Midbrain (tissue), 1 donor: Measurements from ENCODE around the gene BABAM2.
A peak's percentile ranks its signal among the peaks of the same experiment; 100 is the strongest.

Experiments used
- DNase-seq: peaks from one replicate; lab custom pipeline; 2025; lab: John Stamatoyannopoulos, UW

Gene BABAM2

GRCh38 chr2:28345619-28346018 lies 455.1 kb downstream of the BABAM2 start:
- DNase-seq: no peak

- DNase-seq: no peak
Observed at GRCh38 chr2:28346587-28346986, 456.1 kb downstream of the BABAM2 start.

GRCh38 chr2:28347193-28347592 lies 456.7 kb downstream of the BABAM2 start:
- DNase-seq: no peak

- DNase-seq: no peak
Observed at GRCh38 chr2:28347596-28347995, 457.1 kb downstream of the BABAM2 start.

- no peak for DNase-seq
Observed at GRCh38 chr2:28348149-28348567, 457.6 kb downstream of the BABAM2 start.

GRCh38 chr2:28348921-28349320 lies 458.4 kb downstream of the BABAM2 start:
- DNase-seq: no peak

DNA sequence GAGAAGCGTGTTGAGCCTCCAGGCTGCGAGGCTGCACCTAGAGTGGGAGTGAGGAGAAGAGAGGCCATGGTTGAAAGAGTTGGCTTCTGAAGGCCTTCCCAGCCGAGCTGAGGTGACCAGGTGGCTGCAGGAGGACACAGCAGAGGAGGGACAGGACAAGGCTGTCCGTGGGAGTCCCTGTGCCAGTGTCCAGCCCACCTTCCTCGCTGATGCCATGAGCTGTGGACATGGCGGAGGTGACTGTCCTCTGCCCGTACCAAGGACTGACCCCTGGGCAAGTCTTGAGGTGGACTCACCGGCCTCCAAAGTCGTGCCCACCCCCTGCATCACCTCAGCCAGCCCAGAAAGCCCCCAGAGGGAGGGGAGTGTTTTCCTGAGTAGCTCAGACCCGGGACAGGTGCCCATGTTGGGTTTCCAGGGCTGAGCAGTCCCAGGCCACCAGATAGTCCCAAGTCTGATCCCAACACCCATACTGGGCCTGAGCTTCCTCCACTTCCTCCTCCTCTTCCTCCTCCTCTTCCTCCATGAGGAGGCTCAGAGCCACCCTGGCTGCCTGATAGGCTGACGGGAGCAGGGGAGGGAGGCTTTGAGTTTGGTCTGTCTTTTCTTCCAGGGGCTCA lies 459.1 kb downstream of the BABAM2 start:
- no peak for DNase-seq

GRCh38 chr2:28350196-28350595 lies 459.7 kb downstream of the BABAM2 start:
- no peak for DNase-seq

- no peak for DNase-seq
Observed at GRCh38 chr2:28350791-28351285, 460.3 kb downstream of the BABAM2 start.

DNA sequence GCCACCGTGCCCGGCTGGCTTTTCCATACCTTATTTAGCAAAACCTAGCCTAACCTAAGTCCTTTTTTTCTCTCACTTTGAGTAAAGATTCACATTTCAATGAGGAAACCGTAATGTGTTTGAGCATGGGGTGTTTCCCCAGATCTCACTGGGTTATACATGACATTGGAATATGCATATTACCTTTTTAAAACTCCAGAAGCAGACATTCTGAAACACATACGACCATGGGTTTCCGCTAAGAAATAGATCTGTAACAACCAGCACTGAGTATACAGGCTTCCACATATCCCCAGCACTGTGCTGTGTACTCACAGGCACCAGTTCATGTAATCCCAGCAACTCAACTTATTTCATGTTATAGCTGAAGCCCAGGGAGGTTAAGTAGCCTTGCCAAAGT lies 461.1 kb downstream of the BABAM2 start:
- DNase-seq: no peak

- DNase-seq: no peak
Observed at GRCh38 chr2:28352104-28352503, 461.6 kb downstream of the BABAM2 start.

DNA sequence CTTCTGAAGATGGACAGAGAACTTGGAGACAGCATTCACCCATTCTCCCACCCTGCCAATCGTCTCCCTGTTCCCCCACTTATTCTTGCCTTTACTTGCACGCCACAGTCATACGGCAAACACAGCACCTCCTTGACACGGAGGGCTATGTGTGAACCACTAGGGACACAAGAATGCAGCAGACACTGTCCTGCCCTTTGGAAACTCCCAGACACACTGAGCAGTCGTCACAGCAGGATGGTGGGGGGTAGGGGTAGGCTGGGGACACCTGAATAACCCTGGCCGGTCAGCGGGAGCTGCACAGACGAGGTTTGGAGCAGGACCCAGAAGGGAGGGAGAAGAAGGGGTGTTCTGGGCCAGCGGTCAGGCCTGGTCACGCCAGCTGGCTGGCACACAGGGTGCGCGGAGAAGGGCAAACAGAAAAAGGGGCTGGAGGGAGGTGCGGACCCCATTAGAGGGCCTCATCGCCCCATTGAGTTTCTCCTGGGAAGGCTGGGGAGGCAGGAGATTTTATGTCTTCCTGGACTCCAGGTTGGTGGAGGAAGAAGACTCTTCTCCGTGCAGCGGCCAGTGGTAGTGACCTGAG lies 462.2 kb downstream of the BABAM2 start:
- DNase-seq: no peak

- DNase-seq: no peak
Observed at GRCh38 chr2:28354920-28355520, 464.5 kb downstream of the BABAM2 start.

DNA sequence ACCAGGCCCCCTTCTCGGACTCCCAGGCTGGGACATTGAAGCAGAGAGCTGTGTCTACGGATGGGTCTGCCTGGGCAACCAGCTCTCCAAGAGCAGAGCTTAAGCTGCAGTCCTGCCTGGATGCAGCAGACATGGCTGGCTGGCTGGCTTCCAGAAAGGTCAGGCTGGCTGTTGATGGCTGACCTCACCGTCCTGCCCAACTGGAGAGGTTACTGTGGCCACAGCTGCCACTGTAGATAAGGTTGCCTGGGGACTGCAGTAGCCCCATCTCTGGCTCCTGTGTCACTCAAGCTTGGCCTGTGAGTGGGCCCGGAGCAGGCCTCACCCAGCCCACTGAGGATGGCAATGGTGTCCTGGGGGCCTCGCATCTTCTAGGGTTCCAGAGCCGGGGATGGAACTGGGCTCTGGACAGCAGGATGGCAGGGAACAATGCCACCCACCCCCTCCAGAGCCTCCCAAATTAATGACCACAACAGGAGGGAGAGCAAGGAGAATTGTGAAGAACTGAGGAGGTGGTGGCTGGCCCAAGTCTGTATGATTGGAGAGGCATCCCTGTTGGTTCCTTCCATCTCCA lies 465.1 kb downstream of the BABAM2 start:
- no peak for DNase-seq

DNA sequence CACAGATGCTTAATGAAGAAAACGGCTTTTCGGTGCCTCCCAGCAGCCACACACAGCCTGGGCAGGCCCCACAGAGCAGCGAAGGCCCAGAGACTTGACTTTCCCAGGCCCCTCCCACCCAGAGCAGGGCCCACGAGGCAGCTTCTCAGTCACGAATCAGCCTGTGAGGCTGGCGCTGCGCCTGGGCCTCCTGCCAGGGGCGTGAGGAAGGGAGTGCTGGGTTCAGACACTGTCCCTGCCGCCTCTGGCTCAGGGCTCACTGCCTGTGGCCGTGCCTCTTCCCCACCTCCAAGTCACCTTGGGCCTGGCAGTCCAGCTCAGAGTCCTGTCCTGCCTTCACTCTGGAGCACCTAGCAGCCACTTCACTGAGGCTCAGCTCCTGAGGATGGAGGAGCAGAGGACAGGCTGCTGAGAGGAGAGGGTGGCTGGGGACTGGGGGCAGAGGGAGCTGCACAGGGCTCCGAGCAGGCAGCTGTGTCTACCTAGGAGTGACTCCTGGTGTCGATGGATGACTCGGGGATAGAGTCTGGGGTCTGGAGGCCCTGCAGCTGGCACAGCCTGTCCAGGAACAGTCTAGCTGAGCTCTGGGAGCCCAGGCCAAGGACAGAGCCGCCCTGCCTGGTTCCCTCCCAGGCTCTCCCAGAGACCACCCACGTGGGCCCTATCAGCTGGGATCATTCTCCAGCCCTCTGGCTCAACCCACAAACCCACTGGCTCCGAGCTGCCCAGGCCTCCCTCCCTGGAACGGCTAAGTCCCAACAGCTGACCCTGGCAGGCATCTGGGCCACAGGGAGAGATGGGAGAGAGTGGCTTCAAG lies 465.8 kb downstream of the BABAM2 start:
- DNase-seq: peak; percentile 32

- DNase-seq: no peak
Observed at GRCh38 chr2:28357055-28357454, 466.5 kb downstream of the BABAM2 start.

- DNase-seq: no peak
Observed at GRCh38 chr2:28357948-28358667, 467.6 kb downstream of the BABAM2 start.

GRCh38 chr2:28358668-28359201 lies 468.2 kb downstream of the BABAM2 start:
- no peak for DNase-seq

- no peak for DNase-seq
Observed at GRCh38 chr2:28359222-28360057, 468.9 kb downstream of the BABAM2 start.

DNA sequence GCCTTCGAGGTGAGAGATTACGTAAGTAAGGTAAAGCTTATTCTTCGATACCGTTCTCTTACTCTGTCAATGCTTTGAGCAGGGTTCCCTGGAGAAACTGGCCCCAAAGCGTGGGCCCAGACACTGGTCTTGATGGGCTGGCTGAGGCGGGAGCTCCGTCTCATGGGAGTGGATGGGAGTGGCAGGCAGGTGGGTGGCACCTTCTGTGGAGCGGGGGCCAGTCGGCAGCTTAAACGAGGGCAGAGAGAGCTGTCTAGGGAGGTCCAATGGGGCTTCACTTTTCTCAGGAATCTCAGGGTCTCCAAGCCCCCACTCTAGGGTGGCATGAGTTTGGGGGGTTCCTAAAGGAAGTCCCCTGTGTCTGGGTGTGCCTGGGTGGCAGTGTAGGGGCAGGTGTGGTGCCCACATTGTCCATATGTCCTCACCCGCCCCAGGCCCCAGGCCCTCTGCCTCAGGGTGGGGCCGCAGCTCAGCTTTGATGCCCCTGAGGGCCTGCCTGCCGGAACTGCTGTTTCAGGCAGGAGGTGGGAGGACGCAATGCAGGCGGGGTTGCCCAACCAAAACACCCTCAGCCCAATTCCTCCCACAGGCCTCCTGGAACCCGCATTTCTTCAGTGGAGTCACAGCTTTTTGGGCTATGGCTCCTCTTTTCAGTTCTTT lies 469.7 kb downstream of the BABAM2 start:
- DNase-seq: no peak
